Stomach (tissue), 9 donors: ENCODE measurements around the gene FBL. TPM values are rescaled to one million over a fixed set of nuclear protein-coding genes. Genes with fewer than 3 reads are reported as not detected.

Experiments
- DNase-seq, 2 donors: peaks; one replicate each; pipeline versions ENCODE4 v3.0.0 to v3.0.0-alpha.2; 2013 to 2019
- H3K27ac ChIP-seq, 5 donors: fragments of 200-600 bp in 4 of 5; sonication (generic) in 4 of 5; one replicate each; pipeline ENCODE4 v1.5.1; 2013 to 2019; ENCODE audit warnings: mild to moderate bottlenecking in 1 of 5, moderate library complexity in 1 of 5
- H3K27me3 ChIP-seq, 3 donors: fragments of 200-600 bp; sonication (generic); one replicate each; pipeline ENCODE4 v1.5.1; 2017 to 2019; ENCODE audit warnings: mixed run types in 1 of 3
- H3K36me3 ChIP-seq, 4 donors: fragments of 200-600 bp; sonication (generic); 1 replicate in 3 of 4; 2 replicates in 1 of 4; pipeline ENCODE4 v1.5.1; 2016 to 2019
- H3K4me1 ChIP-seq, 4 donors: fragments of 200-600 bp; sonication (generic); one replicate each; pipeline ENCODE4 v1.5.1; 2016 to 2019
- H3K4me3 ChIP-seq, 4 donors: fragments of 200-600 bp; sonication (generic) in 3 of 4; one replicate each; pipeline ENCODE4 v1.5.1; 2016 to 2019; ENCODE audit warnings: mild to moderate bottlenecking in 1 of 4
- H3K9me3 ChIP-seq, 4 donors: fragments of 200-600 bp; sonication (generic); one replicate each; pipeline ENCODE4 v1.5.1; 2016 to 2019
- EP300 ChIP-seq: sonication (generic); formaldehyde crosslinking; IDR thresholded peaks from one replicate; pipeline ENCODE4 v1.6.1; 2017; ENCODE audit warnings: antibody characterized with exemption
- POLR2A ChIP-seq, 4 donors: fragments of 450-650 bp; IDR thresholded peaks; one replicate each; pipeline ENCODE4 v1.6.1; 2016; ENCODE audit warnings: antibody characterized with exemption in 4 of 4, control low read depth in 2 of 4, mild to moderate bottlenecking in 1 of 4, moderate library complexity in 1 of 4
- POLR2AphosphoS5 ChIP-seq, 3 donors: sonication (generic); formaldehyde crosslinking; IDR thresholded peaks; one replicate each; pipeline ENCODE4 v1.6.1; 2016; ENCODE audit warnings: antibody characterized with exemption in 3 of 3
- WGBS, 5 donors: extraction: QIAGEN DNeasy Blood & Tissue Kit in 3 of 5; methylation state at CpG; one replicate each; pipeline versions ENCODE4 v1.1.5 to v1.1.7; 2013 to 2018; 5-methylcytosine and 5-hydroxymethylcytosine counted together
- intact Hi-C: fragments of 100-400 bp; cut with DNase I; formaldehyde crosslinking; loops from one replicate; pipeline ENCODE4 v1.15.1; 2023; ENCODE audit warnings: low total_unique reads
- polyA plus RNA-seq, 3 donors: library from polyadenylated mRNA; stranded (reverse); fragments of 200-250 nt; gene quantifications; one replicate each; pipeline ENCODE4 v1.2.3, GENCODE V29; 2013
- total RNA-seq, 5 donors: library from RNA; depleted of rRNA; stranded (reverse); fragments of >200 nt; gene quantifications; one replicate each; pipeline versions ENCODE4 v1.1.0 to v1.2.3, GENCODE V29; 2014 to 2016
- TF ChIP-seq, protein P1 (sequence below), 7 experiments: fragments of 450-650 bp in 4 of 7; fragments of 200-600 bp in 3 of 7; sonication (generic) in 3 of 7; IDR thresholded peaks; one replicate each; pipeline ENCODE4 v1.5.1; 2016 to 2019; ENCODE audit warnings: antibody characterized with exemption in 7 of 7, control low read depth in 2 of 7, mild to moderate bottlenecking in 1 of 7
- donor health status: healthy with polysubstance abuse.
- donor health status: Bipolar disorder and iron deficiency.
- donor health status: healthy.

The FBL gene
- total and polyA plus RNA-seq, 8 donors, result 59.8 to 331 (median 234) TPM

- peaks cover 0 to 52% (median 25%) of the 10 kb centered on the region in 4 donors for H3K36me3 ChIP-seq
- H3K9me3 ChIP-seq, result no peaks in the 10 kb centered on the region
- H3K27ac ChIP-seq, result no peak overlapping the region
- intact Hi-C loops, result no loop called here
- peaks cover 0 to 11% (median 0%) of the 10 kb centered on the region in 3 donors for H3K27me3 ChIP-seq
- WGBS, 5 donors, result 87 to 94% (median 92%) methylated on average over 7 to 20 of the region's 20 CpGs
- H3K4me1 ChIP-seq, result no peaks in the 10 kb centered on the region
- H3K4me3 ChIP-seq, result no peak overlapping the region
- no peak for DNase-seq
- TF ChIP-seq, protein P1, sequence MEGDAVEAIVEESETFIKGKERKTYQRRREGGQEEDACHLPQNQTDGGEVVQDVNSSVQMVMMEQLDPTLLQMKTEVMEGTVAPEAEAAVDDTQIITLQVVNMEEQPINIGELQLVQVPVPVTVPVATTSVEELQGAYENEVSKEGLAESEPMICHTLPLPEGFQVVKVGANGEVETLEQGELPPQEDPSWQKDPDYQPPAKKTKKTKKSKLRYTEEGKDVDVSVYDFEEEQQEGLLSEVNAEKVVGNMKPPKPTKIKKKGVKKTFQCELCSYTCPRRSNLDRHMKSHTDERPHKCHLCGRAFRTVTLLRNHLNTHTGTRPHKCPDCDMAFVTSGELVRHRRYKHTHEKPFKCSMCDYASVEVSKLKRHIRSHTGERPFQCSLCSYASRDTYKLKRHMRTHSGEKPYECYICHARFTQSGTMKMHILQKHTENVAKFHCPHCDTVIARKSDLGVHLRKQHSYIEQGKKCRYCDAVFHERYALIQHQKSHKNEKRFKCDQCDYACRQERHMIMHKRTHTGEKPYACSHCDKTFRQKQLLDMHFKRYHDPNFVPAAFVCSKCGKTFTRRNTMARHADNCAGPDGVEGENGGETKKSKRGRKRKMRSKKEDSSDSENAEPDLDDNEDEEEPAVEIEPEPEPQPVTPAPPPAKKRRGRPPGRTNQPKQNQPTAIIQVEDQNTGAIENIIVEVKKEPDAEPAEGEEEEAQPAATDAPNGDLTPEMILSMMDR (IDR thresholded peaks at IDR 0.05), result no peak
- no peak for TF ChIP-seq POLR2A (IDR thresholded peaks at IDR 0.05)
- TF ChIP-seq EP300, result no peak
- TF ChIP-seq POLR2AphosphoS5 (IDR thresholded peaks at IDR 0.05), result no peak
Measured at GRCh38 chr19:39873385-39873784, 27.2 kb upstream of the FBL start.

- H3K27ac ChIP-seq, result no peak overlapping the region
- no peaks in the 10 kb centered on the region for H3K9me3 ChIP-seq
- peaks cover 0 to 11% (median 0%) of the 10 kb centered on the region in 3 donors for H3K27me3 ChIP-seq
- WGBS, 5 donors, result 87 to 93% (median 90%) methylated on average over 27 to 47 of the region's 47 CpGs
- intact Hi-C loops, result no loop called here
- H3K4me1 ChIP-seq, result no peaks in the 10 kb centered on the region
- H3K4me3 ChIP-seq, result no peak overlapping the region
- peaks cover 0 to 59% (median 28%) of the 10 kb centered on the region in 4 donors for H3K36me3 ChIP-seq
- DNase-seq, result no peak
- TF ChIP-seq EP300 (no peak), POLR2A (IDR thresholded peaks at IDR 0.05) (no peak), POLR2AphosphoS5 (IDR thresholded peaks at IDR 0.05) (no peak)
- TF ChIP-seq, protein P1 (IDR thresholded peaks at IDR 0.05), result no peak
Measured at GRCh38 chr19:39871886-39872866, 26.0 kb upstream of the FBL start.

- H3K27me3 ChIP-seq, result peaks cover 0 to 11% (median 0%) of the 10 kb centered on the region in 3 donors
- H3K4me1 ChIP-seq, result no peaks in the 10 kb centered on the region
- TF ChIP-seq, protein P1 (IDR thresholded peaks at IDR 0.05), result no peak
- no peak for TF ChIP-seq POLR2AphosphoS5 (IDR thresholded peaks at IDR 0.05)
- no peak for TF ChIP-seq POLR2A (IDR thresholded peaks at IDR 0.05)
- no peak for TF ChIP-seq EP300
- no peak overlapping the region for H3K27ac ChIP-seq
- intact Hi-C loops, result no loop called here
- DNase-seq, result no peak
- no peaks in the 10 kb centered on the region for H3K9me3 ChIP-seq
- no peak overlapping the region for H3K4me3 ChIP-seq
- 90 to 93% (median 93%) methylated on average over 6 of the region's 6 CpGs for WGBS, 5 donors
- H3K36me3 ChIP-seq, result peaks cover 0 to 65% (median 31%) of the 10 kb centered on the region in 4 donors
Measured at GRCh38 chr19:39871362-39871761, 25.2 kb upstream of the FBL start.

- peaks cover 0 to 70% (median 33%) of the 10 kb centered on the region in 4 donors for H3K36me3 ChIP-seq
- DNase-seq, result no peak
- H3K9me3 ChIP-seq, result no peaks in the 10 kb centered on the region
- no peaks in the 10 kb centered on the region for H3K4me1 ChIP-seq
- WGBS, 5 donors, result 58 to 73% (median 70%) methylated on average over 16 of the region's 16 CpGs
- intact Hi-C loops, result no loop called here
- TF ChIP-seq POLR2AphosphoS5 (IDR thresholded peaks at IDR 0.05) (no peak), POLR2A (IDR thresholded peaks at IDR 0.05) (no peak), EP300 (no peak)
- TF ChIP-seq, protein P1 (IDR thresholded peaks at IDR 0.05), result no peak
- H3K27ac ChIP-seq, result no peak overlapping the region
- no peak overlapping the region for H3K4me3 ChIP-seq
- peaks cover 0 to 2% (median 0%) of the 10 kb centered on the region in 3 donors for H3K27me3 ChIP-seq
Measured at GRCh38 chr19:39870171-39870971, 24.2 kb upstream of the FBL start.
